OCI-LY1 (cell line): ENCODE data around the gene PEF1.

Source experiments
- CTCF ChIP-seq: fragments of 200-600 bp; sonication (generic), shearing (Covaris generic); IDR thresholded peaks from 2 replicates; pipeline ENCODE4 v1.5.1; 2017; ENCODE audit warnings: mild to moderate bottlenecking, antibody characterized with exemption, low read length, moderate library complexity, mixed read lengths
- EZH2 ChIP-seq: fragments of 200-600 bp; sonication (generic), shearing (Covaris generic); IDR thresholded peaks from 2 replicates; pipeline ENCODE4 v1.8.0; 2017; ENCODE audit warnings: borderline replicate concordance, mixed run types, mild to moderate bottlenecking, antibody characterized with exemption, low read length, moderate library complexity, mixed read lengths

- TF ChIP-seq CTCF (no peak), EZH2 (no peak)
These were observed 60.4 kb downstream of the PEF1 start for GRCh38 chr1:31583995-31584868.
